HG03095 (cell line): ENCODE measurements around the gene AUH.

Source experiments
- ATAC-seq: cut with Tn5 transposase; IDR thresholded peaks from one replicate; pipeline ENCODE4 v1.9.1; 2021; ENCODE audit warnings: moderate library complexity; ENCODE audit not compliant: unreplicated experiment

Gene AUH

DNA sequence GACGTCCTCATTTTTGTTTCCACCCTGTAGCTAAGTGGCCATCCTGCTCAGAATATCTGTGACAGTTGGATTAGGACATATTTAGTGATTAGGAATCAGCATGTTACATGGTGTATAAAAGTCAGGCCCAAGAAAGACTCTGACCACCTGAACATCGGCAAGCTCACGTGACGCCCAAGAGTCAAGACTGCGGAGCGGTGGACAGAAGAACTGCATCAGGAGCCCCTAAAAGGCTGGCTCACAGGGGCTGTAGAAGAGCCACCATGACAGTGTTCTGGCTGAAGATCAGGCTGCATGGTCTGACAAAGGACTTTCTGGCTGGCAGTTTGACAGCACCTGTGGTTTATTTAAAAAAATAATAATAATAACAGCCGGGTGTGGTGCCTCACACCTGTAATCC is 185.3 kb downstream of the AUH start:
- no peak for ATAC-seq

DNA sequence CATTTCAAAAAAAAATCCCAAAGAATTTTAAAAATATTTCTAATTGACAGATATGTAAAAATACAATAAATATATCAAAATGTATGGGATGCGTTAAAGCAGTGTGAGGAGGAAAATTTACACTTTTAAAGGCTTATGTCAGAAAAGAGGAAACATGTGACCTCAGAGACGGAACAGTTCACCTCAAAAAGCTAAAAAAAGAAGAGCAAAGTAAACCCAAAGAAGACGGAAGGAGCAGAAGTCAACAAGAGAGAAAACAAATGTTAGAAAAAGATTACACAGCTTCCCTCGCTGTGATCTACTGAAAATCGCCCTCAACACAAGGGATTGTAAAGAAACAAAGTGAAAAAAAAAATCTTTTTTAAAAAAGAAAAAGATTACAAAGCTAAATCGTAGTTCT is 186.9 kb downstream of the AUH start:
- no peak for ATAC-seq

DNA sequence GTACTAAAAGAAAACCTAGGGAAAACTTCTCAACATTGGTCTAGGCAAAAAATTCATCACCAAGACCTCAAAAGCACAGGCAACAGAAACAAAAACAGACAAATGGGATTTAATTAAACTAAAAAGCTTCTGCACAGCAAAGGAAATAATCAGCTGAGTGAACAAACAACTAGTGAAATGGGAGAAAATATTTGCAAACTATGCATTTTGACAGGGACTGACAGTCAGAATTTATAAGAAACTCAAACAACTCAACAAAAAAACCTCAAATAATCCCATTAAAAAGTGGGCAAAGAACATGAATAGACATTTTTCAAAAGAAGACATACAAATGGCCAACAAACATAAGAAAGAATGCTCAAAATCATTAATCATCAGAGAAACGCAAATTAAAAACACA is 189.4 kb downstream of the AUH start:
- no peak for ATAC-seq

DNA sequence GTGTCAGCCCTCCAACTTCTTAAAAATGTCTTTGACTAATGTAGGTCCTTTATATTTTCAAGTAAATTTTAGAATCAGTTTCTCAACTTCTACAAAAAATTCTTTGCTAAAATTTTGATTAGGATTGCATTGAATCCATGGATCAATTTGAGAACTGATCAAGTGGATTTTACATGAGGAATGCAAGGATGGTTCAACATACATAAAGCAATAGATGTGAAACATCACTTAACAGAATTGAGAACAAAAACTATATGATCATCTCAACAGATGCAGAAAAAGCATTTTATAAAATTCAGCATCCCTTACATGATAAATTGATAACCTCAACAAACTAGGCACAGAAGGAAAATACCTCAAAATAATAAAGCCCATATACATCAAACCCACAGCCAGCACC is 190.8 kb downstream of the AUH start:
- ATAC-seq: no peak

DNA sequence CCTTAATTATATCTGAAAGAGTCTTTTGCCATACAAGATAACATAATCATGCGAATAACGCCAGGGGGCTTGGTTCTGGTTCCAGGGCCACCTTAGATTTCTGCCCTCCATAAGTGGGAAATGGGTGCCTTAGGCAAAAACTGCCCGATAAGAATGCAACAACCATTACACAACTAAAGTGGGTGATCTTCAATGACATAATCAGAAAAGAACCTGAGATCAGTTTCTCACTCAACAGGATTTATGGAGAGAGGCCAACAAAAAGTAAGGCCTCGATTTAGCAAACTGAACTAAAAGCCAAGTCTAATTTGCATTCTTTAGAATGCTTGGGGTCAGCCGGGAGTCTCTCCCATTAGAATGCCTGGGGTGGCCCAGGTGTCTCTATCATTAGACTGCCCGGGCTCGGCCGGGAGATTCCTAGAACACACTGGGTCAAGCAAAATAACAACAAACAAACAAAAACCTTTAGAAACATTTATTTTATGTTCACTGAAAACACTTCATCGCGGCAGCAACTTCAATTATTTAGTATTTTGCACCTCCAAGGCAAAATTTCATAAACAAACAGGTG is 194.8 kb downstream of the AUH start:
- no peak for ATAC-seq

- ATAC-seq: no peak
These were observed 196.8 kb downstream of the AUH start for GRCh38 chr9:91164724-91165520.
